GM18517 (cell line): ENCODE measurements around the gene KLHL15.
"Not testable (repeated sequence)": the region's sequence is repeated elsewhere in the genome, so short reads cannot be mapped to it uniquely, and the experiment has no call there.

ENCODE experiments used
- ATAC-seq: cut with Tn5 transposase; IDR thresholded peaks from one replicate; pipeline ENCODE4 v1.9.1; 2021; ENCODE audit warnings: mild to moderate bottlenecking, moderate library complexity; ENCODE audit not compliant: unreplicated experiment

Gene KLHL15

DNA sequence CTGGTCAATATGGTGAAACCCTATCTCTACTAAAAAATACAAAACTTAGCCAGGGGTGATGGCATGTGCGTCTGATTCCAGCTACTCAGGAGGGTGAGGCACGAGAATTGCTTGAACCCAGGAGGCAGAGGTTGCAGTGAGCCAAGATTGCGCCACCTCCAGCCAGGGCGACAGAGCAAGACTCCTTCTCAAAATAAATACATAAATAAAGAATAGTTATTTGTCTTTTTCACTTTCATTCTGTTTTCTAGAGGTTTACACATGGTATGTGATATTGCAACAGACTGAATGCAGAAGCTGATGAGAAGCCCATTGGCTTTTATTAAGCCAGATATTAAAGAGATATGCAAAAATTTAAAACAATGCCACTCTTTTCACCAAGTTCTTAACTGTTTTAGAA lies 8.2 kb downstream of the KLHL15 start:
- ATAC-seq = no peak

DNA sequence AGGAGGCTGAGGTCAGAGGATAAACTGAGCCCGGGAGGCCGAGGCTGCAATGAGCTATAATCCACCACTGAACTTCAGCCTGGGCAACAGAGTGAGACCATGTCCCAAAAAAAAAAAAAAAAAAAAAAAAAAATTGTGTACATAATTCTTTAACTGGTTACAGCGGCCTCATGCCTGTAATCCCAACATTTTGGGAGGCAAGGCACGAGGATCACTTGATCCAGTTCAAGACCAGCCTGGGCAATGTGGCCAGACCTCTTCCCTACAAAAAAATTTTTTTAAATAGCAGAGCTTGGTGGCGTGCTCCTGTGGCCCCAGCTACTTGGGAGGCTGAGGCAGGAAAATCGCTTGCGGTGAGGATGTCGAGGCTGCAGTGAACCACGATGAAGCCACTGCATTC lies 9.3 kb downstream of the KLHL15 start:
- ATAC-seq = no peak

DNA sequence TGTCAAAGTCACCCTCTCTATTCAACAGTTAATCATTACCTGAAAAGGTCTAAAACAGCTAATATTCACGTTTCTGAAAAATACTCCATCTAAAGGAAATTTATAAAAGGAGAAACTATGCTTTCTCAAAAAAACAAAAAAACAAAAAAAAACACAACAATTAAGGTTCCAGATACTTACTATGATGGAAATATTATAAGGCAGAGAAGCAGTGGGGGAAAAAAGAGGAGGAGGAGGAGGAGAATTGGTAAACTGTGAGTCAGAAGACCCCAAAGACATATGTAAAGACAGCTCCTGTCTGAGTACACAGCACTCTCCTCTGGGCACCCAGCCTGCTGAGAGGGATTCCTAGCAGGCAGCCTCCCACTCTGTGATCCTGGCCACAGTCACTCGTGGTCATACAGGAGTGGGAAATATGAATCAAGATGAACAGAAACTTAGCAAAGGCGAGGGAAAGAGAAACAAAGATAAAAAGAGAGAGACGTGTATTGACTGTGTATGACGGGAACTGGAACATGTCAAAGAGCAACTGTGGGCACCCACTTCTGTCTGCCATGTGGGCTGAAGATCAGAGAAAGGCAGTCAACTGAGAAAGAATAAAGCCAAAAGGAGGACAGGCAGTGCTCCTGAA lies 12.5 kb downstream of the KLHL15 start:
- ATAC-seq = peak; percentile 62

- no peak for ATAC-seq
These were observed 14.7 kb downstream of the KLHL15 start for GRCh38 chrX:24012266-24012665.

GRCh38 chrX:24005867-24006266 lies 21.1 kb downstream of the KLHL15 start:
- ATAC-seq = no peak

DNA sequence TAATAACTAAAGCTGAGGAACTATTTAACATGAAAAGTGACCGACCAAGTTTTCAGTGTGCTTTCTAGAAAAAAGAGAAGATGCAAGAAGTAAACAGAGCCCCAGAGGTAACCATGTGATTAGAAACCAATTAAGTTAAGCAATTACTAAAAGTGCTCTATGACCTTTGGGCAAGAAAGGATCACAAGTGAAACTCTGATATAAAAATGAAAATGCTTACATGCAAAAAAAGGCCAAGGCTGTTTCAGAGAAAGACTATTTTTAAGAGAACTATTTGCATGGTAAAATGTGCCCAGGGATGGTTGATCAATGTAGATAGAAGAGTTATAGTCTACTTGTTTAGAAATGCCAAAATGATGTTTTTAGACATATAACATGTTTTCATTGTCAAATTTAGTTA lies 22.0 kb downstream of the KLHL15 start:
- ATAC-seq = peak; percentile 56

- no peak for ATAC-seq
These were observed 24.2 kb downstream of the KLHL15 start for GRCh38 chrX:24002792-24003191.

- peak; percentile 66 for ATAC-seq
These were observed 24.8 kb downstream of the KLHL15 start for GRCh38 chrX:24002167-24002566.

DNA sequence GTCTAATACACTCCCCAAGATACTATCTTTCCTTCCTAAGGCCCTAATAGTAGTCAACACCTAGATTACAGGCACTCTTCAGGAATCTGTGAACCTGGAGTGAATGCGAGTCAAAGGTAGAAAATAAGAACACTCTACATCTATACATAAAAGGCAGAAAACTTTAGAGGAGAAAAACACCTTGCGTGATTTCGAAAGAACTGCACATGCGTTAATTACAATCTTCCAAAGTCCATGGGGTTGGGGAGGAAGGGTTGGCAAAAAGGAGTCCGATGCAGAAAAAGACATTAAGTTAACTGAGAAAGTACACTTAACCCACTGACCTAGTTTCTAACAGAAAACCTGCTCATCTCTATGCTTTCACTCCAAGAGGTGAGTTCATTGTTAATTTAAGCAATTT lies 27.3 kb downstream of the KLHL15 start:
- ATAC-seq = no peak

DNA sequence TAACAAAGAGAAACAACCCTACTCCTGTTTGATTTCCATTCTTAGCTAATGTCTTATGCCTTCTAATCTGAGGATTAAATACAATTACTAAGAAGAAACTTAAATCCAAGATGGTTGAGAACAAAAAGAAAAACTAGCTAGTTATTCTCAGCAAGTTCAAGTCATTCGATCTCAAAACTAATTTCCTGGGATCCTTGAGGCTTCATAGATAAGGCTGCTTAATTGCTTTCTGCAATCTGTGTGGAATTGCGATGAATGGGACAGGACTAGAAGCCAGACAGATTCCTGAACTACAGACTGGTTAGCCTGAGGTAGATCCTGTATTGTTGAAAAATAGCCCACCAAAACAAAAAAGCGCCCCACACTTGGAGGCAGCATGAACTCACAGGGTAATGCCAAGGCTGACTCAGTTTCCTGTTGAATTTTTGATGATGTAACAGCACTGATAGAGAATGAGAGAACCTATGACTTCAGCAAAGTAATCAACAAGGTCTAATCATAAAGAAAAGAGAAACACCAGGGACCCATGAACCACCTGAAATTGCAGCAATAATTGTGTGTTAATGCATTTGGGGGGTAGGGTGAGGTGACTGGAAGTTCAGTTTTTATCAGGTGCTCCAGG lies 33.9 kb downstream of the KLHL15 start:
- no peak for ATAC-seq

DNA sequence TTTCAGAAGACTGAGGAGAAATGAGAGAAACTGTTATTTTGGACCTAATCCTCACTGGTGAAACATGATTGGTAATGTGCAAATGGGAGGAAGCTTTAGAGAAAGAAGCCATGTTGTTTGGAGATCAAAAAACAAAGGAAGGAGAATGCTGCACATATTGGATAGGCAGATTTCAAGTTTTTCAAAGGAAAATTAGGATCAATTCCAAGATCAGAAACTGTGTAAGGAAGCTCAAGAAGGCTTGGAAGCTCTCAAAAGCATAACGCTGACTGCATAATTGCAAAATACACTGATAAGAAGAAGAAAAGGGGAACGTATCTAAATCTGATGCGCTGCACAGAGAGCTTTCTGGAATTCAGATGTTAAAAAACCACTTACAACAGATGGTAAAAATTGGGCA lies 34.6 kb downstream of the KLHL15 start:
- ATAC-seq = no peak

DNA sequence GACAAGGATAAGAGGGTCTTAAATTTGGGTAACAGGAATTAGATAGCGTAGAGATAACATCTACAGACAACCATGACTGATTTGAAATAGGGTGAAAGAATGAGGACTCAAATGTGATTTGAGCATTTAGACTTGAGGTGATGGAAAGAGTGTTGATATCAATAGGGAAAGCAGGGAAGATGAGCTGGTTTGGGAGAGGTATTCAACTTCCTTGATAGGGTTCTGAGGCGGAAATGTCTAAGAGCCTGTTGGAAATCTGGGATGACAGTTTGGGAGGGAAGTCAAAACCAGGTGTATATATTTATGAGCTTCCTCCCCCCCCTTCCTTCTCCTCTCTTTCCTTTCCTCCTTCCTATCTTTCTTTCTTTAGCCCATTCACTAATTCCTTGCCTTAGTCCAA lies 36.5 kb downstream of the KLHL15 start:
- no peak for ATAC-seq

GRCh38 chrX:23989689-23990088 lies 37.3 kb downstream of the KLHL15 start:
- ATAC-seq = no peak

- no peak for ATAC-seq
These were observed 44.1 kb downstream of the KLHL15 start for GRCh38 chrX:23982891-23983290.

DNA sequence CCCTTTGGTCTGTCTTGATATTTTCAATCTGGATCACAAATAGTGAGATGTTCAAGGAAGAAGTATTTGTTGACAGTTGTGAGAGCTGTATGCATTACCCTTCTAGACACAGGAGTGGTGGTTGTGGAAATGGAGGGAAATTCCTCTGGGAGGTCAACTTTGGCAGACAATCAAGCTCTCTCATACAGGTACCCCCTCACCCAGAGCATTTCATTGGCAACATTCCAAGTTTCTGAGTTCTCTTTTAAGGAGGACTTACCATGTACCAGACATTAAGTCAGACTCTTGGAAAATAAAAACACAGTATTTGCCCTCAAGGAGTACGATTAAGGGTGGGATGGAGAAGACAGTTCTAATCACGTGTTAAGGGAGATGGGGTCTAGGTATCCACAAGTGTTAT lies 45.3 kb downstream of the KLHL15 start:
- ATAC-seq = no peak

DNA sequence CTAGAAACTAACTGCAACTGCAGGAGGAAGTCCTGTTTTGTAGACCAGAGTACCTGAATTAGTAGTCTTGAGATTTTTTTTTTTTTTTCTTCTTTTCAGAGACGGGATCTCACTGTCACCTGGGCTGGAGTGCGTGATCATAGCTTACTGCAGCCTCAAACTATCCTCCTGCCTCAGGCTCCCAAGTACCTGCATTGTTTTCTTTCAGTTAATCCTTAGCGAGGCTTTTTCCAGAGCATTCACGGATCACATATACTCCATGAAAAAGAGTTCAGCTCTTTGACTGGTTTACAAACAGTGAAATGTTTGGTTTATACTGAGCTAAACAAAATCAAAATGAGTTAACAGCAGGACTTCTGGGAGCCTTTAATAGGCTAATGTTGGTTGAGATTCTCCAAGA lies 45.8 kb downstream of the KLHL15 start:
- ATAC-seq = no peak

DNA sequence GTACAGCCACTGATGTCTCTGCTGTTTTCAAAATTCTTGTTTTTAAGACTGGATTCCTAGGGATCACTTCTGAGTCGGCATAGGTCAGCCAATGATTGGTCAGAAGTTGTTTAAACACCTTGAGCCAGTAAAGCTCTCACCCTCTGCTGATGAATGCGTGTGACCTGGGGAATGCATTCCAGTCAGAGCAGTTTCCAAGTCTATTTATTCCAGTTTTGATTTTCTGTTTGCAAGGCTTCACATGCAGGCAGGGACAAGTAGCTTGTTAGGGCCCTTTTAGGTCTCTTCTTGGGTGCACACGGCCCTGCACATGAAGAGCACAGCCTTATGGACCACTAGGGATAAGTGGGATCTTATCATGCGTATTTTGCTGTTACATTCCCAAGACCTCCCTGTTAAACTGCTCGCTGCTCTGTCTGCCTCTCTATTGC lies 47.0 kb downstream of the KLHL15 start:
- no peak for ATAC-seq

GRCh38 chrX:23978491-23978890 lies 48.5 kb downstream of the KLHL15 start:
- ATAC-seq = no peak

DNA sequence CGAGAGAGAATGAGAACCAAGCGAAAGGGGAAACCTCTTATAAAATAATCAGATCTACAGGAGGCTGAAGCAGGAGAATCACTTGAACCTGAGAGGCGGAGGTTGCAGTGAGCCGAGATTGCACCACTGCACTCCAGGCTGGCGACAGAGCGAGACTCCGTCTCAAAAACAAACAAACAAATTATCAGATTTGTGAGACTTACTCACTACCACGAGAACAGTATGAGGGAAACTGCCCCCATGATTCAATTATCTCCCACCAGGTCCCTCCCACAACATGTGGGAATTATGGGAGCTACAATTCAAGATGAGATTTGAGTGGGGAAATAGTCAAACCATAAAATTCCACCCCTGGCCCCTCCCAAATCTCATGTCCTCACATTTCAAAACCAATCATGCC lies 61.4 kb downstream of the KLHL15 start:
- ATAC-seq = not testable (repeated sequence)

DNA sequence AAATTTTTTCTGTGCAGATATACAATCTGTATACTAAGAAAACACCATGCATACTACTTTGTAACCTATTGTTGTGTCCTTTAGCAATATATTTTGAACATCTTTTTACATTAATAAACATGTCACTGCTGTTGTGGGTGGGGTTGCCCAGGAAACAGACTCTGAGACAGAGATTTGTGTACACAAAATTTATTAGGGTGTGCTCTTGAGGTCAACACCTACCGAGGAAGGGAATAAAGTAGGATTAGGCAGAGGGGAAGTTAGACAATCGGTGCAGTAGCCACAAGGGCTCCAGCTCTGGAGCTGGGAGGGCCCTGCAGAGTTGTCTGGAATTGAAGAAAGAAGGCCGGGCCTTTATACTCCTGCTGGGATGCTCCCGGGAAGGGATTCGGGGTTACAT lies 62.8 kb downstream of the KLHL15 start:
- ATAC-seq = no peak

DNA sequence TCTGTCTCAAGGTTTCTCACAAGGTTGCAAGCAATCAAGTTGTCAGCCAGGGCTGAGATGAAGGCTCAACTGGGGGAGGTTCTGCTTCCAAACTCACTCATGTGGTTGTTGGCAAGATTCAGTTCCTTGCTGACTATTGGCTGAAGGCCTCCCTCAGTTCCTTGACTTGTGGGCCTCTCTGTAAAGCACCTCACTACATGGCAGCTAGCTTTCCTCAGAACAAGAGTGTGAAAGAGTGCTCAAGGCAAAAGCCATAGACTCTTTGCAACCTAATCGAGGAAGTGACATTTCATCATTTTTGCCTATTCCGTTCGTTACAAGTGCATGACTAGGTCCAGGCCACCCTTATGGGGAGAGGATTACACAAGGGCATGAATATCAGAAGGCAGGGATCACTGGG lies 67.2 kb downstream of the KLHL15 start:
- no peak for ATAC-seq

- ATAC-seq = no peak
These were observed 72.6 kb downstream of the KLHL15 start for GRCh38 chrX:23954396-23954795.

DNA sequence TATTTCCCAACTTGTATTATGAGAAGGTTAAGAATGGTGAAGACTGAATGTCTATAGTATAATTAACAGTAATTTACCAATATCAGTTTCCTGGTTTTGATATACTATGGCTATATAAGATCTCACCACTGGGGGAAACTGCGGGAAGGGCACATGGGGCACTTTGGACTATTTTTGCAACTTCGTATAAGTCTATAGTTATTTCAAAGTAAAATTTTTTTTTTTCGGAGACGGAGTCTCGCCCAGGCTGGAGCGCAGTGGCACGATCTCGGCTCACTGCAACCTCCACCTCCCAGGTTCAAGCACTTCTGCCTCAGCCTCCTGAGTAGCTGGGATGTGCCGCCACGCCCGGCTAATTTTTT lies 73.1 kb downstream of the KLHL15 start:
- ATAC-seq = no peak
